K562 (cell line): Measurements from ENCODE around the gene CACNA1C. TPM values are rescaled to one million over a fixed set of nuclear protein-coding genes. Genes with fewer than 3 reads are reported as not detected.

Experiments used
- GATAD2A ChIP-seq: fragments of 450-650 bp; IDR thresholded peaks from 2 replicates; pipeline ENCODE4 v1.6.1; 2017
- GTF2A2 ChIP-seq: IDR thresholded peaks from 2 replicates; pipeline ENCODE4 v1.6.1; 2016; ENCODE audit warnings: mild to moderate bottlenecking, missing genetic modification characterization, missing compliant biosample characterization
- HMG20B ChIP-seq: fragments of 250-450 bp; sonication (Bioruptor Pico); IDR thresholded peaks from 2 replicates; pipeline ENCODE4 v1.5.0; 2021; ENCODE audit warnings: mild to moderate bottlenecking
- HNRNPLL ChIP-seq: fragments of 200-400 bp; formaldehyde crosslinking; IDR thresholded peaks from 2 replicates; pipeline ENCODE4 v1.6.1; 2017; ENCODE audit warnings: low read length, low read depth, mild to moderate bottlenecking; ENCODE audit not compliant: poor library complexity, severe bottlenecking
- KLF6 ChIP-seq: fragments of 250-450 bp; sonication (Bioruptor Pico); IDR thresholded peaks from 2 replicates; pipeline ENCODE4 v1.4.0; 2020; ENCODE audit warnings: mild to moderate bottlenecking, moderate library complexity, borderline replicate concordance
- RFX5 ChIP-seq: IDR thresholded peaks from 2 replicates; pipeline ENCODE4 v1.6.1; 2011; ENCODE audit warnings: low read depth, mild to moderate bottlenecking, improper control_type of control experiment, low read length
- SIX5 ChIP-seq, 2 experiments: IDR thresholded peaks; 2 replicates each; pipeline ENCODE4 v1.6.1; 2011; ENCODE audit warnings: low read length in 2 of 2, borderline replicate concordance in 1 of 2, low read depth in 1 of 2, mild to moderate bottlenecking in 1 of 2, moderate library complexity in 1 of 2; ENCODE audit not compliant: insufficient read depth in 1 of 2
- SP1 ChIP-seq: sonication (generic); formaldehyde crosslinking; IDR thresholded peaks from 2 replicates; pipeline ENCODE4 v1.8.1; 2022; ENCODE audit warnings: mild to moderate bottlenecking, missing genetic modification reagents
- SRSF1 ChIP-seq: fragments of 200-400 bp; formaldehyde crosslinking; IDR thresholded peaks from 2 replicates; pipeline ENCODE4 v1.6.1; 2017; ENCODE audit warnings: mild to moderate bottlenecking, low read depth, low read length, moderate library complexity
- TRIM24 ChIP-seq, 2 experiments: fragments of 450-650 bp; IDR thresholded peaks; 2 replicates each; pipeline ENCODE4 v1.6.1; 2016
- ZFP1 ChIP-seq: fragments of 450-650 bp; formaldehyde crosslinking; IDR thresholded peaks from 2 replicates; pipeline ENCODE4 v1.4.0; 2020; ENCODE audit warnings: mild to moderate bottlenecking, mixed read lengths
- ZFX ChIP-seq: sonication (generic); formaldehyde crosslinking; IDR thresholded peaks from 2 replicates; pipeline ENCODE4 v1.8.0; 2022; ENCODE audit warnings: mild to moderate bottlenecking, missing genetic modification reagents, moderate library complexity
- ZNF239 ChIP-seq: fragments of 250-450 bp; sonication (Bioruptor Pico); IDR thresholded peaks from 2 replicates; pipeline ENCODE4 v1.4.0; 2020; ENCODE audit warnings: mild to moderate bottlenecking
- ZNF3 ChIP-seq: fragments of 250-450 bp; sonication (Bioruptor Pico); IDR thresholded peaks from 2 replicates; pipeline ENCODE4 v1.5.0; 2021; ENCODE audit warnings: mild to moderate bottlenecking, moderate library complexity
- polyA plus RNA-seq, 8 experiments: library from polyadenylated mRNA; depleted of rRNA in 4 of 8; stranded (reverse) in 5 of 8; unstranded in 3 of 8; fragments of >200 nt; fragmentation: Nextera tagmentation in 2 of 8; fragmentation: Illumina TruSeq in 1 of 8; extraction: Ambion mirVana in 2 of 8; extraction: Trizol in 1 of 8; gene quantifications; 2 replicates each; pipeline versions ENCODE4 v1.2.1 to v1.2.3, GENCODE V29; 2011 to 2014; ENCODE audit warnings: inconsistent platforms in 1 of 8, missing spikeins in 1 of 8
- total RNA-seq, 7 experiments: library from RNA; depleted of rRNA in 6 of 7; stranded (reverse); fragments of >200 nt in 6 of 7; fragmentation: Illumina TruSeq in 2 of 7; extraction: Trizol in 2 of 7; gene quantifications; 2 replicates each; pipeline versions ENCODE4 v1.2.1 to v1.2.3, GENCODE V29; 2011 to 2021; ENCODE audit warnings: low replicate concordance in 1 of 7
- TF ChIP-seq, protein P1 (sequence below): sonication (generic); formaldehyde crosslinking; IDR thresholded peaks from 2 replicates; pipeline ENCODE4 v1.9.0; 2022; ENCODE audit warnings: mild to moderate bottlenecking, missing genetic modification reagents
- TF ChIP-seq, protein P2 (sequence below), 2 experiments: IDR thresholded peaks in 1 of 2; conservative IDR thresholded peaks in 1 of 2; 2 replicates each; pipeline ENCODE4 v1.6.1; 2016; ENCODE audit warnings: low read depth in 2 of 2, mild to moderate bottlenecking in 1 of 2, missing compliant biosample characterization in 1 of 2, missing genetic modification characterization in 1 of 2, moderate library complexity in 1 of 2
- TF ChIP-seq, protein P3 (sequence below): sonication (generic); formaldehyde crosslinking; IDR thresholded peaks from 2 replicates; pipeline ENCODE4 v1.8.1; 2023; ENCODE audit warnings: mild to moderate bottlenecking, missing genetic modification reagents
- TF ChIP-seq, protein P4 (sequence below): fragments of 250-450 bp; sonication (Bioruptor Pico); IDR thresholded peaks from 2 replicates; pipeline ENCODE4 v1.5.0; 2021; ENCODE audit warnings: mild to moderate bottlenecking, moderate library complexity

Gene CACNA1C
- total and polyA plus RNA-seq, 9 of the 15 experiments (the other 6 are each of a cell fraction or from before 2014, with no cell fraction given) = not detected

DNA sequence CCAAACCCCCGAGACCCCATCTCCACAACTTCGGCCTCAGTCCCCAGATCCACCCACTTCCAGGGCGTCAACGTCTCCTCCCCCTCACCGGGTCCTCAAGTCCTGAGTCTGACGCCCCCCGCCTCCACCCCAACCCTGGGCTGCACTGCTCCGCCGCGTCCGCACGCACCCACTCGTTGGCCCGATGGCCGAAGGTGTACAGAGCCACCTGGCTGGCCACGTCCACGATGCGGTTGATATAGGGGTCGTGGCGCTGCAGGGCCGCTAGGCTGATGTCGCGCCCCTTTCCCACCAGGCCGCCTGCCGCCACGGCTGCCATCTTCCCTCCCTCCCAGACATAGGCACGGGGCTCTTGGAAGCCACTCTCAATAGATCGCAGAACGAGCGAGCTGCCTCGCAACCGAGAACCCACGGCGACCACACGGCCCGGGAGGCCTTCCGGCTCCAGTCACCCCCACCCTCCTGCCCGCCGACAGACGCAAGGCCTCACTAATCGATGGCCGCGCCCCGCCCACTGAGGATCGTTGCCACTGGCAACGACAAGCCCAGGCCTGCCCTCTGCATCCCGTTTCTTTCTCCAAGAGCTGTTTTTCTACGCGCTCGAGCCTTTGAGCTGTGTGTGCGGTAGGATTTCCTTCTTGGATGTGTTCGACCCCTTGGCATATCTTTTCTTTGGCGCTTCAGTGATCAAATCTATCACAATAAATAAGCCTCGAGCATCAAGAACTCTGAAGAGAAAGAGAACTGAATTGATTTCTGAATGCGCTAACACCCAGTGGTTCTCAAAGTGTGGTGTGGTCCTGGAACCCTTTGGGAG is 48.5 kb upstream of the CACNA1C start, which contains the start of gene DCP1B (continued):
- no peak for TF ChIP-seq SRSF1
- TF ChIP-seq HMG20B (CRISPR knock-in tag) = no peak
- no peak for TF ChIP-seq RFX5
- TF ChIP-seq, protein P1, sequence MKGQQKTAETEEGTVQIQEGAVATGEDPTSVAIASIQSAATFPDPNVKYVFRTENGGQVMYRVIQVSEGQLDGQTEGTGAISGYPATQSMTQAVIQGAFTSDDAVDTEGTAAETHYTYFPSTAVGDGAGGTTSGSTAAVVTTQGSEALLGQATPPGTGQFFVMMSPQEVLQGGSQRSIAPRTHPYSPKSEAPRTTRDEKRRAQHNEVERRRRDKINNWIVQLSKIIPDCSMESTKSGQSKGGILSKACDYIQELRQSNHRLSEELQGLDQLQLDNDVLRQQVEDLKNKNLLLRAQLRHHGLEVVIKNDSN (CRISPR knock-in tag) = peak; percentile 49
- peak; percentile 75 for TF ChIP-seq SP1 (CRISPR knock-in tag)
- TF ChIP-seq, protein P2, sequence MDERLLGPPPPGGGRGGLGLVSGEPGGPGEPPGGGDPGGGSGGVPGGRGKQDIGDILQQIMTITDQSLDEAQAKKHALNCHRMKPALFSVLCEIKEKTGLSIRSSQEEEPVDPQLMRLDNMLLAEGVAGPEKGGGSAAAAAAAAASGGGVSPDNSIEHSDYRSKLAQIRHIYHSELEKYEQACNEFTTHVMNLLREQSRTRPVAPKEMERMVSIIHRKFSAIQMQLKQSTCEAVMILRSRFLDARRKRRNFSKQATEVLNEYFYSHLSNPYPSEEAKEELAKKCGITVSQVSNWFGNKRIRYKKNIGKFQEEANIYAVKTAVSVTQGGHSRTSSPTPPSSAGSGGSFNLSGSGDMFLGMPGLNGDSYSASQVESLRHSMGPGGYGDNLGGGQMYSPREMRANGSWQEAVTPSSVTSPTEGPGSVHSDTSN (CRISPR knock-in tag; IDR thresholded peaks at IDR 0.05; ENCODE audit: low read depth) = no peak
- TF ChIP-seq, protein P2 (tag; conservative IDR thresholded peaks at IDR 0.05; ENCODE audit: low read depth) = no peak
- no peak for TF ChIP-seq GTF2A2
- TF ChIP-seq ZNF3 (CRISPR knock-in tag) = no peak
- TF ChIP-seq ZFP1 (CRISPR knock-in tag) = no peak
- TF ChIP-seq, protein P3, sequence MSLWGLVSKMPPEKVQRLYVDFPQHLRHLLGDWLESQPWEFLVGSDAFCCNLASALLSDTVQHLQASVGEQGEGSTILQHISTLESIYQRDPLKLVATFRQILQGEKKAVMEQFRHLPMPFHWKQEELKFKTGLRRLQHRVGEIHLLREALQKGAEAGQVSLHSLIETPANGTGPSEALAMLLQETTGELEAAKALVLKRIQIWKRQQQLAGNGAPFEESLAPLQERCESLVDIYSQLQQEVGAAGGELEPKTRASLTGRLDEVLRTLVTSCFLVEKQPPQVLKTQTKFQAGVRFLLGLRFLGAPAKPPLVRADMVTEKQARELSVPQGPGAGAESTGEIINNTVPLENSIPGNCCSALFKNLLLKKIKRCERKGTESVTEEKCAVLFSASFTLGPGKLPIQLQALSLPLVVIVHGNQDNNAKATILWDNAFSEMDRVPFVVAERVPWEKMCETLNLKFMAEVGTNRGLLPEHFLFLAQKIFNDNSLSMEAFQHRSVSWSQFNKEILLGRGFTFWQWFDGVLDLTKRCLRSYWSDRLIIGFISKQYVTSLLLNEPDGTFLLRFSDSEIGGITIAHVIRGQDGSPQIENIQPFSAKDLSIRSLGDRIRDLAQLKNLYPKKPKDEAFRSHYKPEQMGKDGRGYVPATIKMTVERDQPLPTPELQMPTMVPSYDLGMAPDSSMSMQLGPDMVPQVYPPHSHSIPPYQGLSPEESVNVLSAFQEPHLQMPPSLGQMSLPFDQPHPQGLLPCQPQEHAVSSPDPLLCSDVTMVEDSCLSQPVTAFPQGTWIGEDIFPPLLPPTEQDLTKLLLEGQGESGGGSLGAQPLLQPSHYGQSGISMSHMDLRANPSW (CRISPR knock-in tag) = no peak
- no peak for TF ChIP-seq ZNF239 (CRISPR knock-in tag)
- TF ChIP-seq ZFX = peak; percentile 89
- TF ChIP-seq, protein P4, sequence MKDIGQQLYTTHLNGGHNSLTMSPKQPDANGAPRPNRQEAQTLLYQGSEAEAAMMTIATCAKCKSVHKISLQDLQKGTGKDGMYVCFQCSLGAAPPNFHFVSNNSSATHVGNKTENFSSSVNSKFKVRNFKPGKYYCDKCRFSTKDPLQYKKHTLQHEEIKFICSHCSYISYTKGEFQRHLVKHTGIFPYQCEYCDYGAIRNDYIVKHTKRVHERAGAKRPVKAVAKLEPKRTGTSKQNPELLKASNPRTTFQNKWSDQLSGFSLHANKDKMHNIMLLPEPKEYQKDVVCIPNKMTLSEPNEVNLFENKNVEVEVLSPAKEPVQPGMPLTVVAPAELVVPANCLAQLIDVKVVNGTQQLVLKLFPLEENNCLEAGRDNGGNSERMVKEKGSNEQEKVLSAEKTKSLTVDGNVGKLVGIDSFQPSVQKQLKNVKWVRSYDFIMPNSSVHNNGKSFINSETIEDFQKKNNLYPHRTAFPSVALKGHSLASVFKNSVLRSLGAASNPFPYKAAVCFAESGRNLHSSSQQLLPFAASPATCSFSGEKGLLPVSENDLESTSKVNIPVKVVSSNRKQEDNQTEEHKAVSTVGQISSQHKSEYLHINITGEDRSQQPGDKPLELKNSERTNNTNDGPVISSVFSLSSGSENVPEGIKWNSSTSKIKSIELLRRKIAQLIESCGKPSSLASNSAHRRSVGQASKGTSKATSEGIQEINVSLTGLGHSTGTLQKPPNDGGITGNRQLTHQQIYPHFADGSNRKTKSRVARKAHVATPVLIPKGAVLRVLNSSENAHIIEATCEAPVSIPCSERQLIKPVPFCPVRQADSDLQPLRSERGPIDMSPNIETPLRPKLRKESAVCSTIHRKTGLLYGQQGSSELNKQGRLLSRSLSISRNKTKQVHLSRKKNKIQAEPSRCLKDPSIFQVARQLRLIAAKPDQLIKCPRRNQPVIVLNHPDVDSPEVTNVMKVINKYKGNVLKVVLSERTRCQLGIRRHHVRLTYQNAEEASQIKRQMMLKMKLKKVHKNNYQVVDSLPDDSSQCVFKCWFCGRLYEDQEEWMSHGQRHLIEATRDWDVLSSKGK = no peak
- TF ChIP-seq KLF6 = no peak
- TF ChIP-seq TRIM24 (IDR thresholded peaks at IDR 0.05) = peak in 1 of 2 experiments; percentile 43; a peak in 2 of 4 replicates
- peak; percentile 38 for TF ChIP-seq HNRNPLL
- no peak for TF ChIP-seq GATAD2A
- TF ChIP-seq SIX5 (IDR thresholded peaks at IDR 0.05; ENCODE audit: borderline replicate concordance in 1 of 2, insufficient read depth in 1 of 2, low read depth in 1 of 2, low read length in 2 of 2) = no peak
